Smooth muscle cell (in vitro differentiated cells): ENCODE measurements around the gene PRDM15. TPM values are rescaled to one million over a fixed set of nuclear protein-coding genes. Genes with fewer than 3 reads are reported as not detected.

Source experiments
- DNase-seq: peaks from one replicate; lab custom pipeline; 2025; ENCODE audit not compliant: unreplicated experiment; lab: John Stamatoyannopoulos, UW
- H2AFZ ChIP-seq: fragments of 200-600 bp; sonication (generic); 2 replicates; pipeline ENCODE4 v1.6.0; 2016; ENCODE audit warnings: antibody characterized with exemption, low read depth, mild to moderate bottlenecking
- H3F3A ChIP-seq: fragments of 200-600 bp; sonication (generic); 2 replicates; pipeline ENCODE4 v1.6.0; 2017; ENCODE audit warnings: antibody characterized with exemption, low read depth
- H3K27ac ChIP-seq: fragments of 200-600 bp; sonication (generic); 2 replicates; pipeline ENCODE4 v1.5.1; 2016; ENCODE audit warnings: low read depth, mild to moderate bottlenecking
- H3K27me3 ChIP-seq: fragments of 200-600 bp; sonication (generic); 2 replicates; pipeline ENCODE4 v1.6.1; 2016; ENCODE audit warnings: low read depth, mild to moderate bottlenecking
- H3K36me3 ChIP-seq: fragments of 200-600 bp; sonication (generic); 2 replicates; pipeline ENCODE4 v1.5.1; 2016; ENCODE audit warnings: low read depth
- H3K4me1 ChIP-seq: fragments of 200-600 bp; sonication (generic); 2 replicates; pipeline ENCODE4 v1.5.1; 2016; ENCODE audit warnings: low read depth
- H3K4me2 ChIP-seq: fragments of 200-600 bp; sonication (generic); 2 replicates; pipeline ENCODE4 v1.6.0; 2016; ENCODE audit warnings: mild to moderate bottlenecking
- H3K4me3 ChIP-seq: fragments of 200-600 bp; sonication (generic); 2 replicates; pipeline ENCODE4 v1.5.1; 2016; ENCODE audit warnings: mild to moderate bottlenecking
- H3K79me2 ChIP-seq: fragments of 200-600 bp; sonication (generic); 2 replicates; pipeline ENCODE4 v1.6.0; 2016; ENCODE audit warnings: low read depth, mild to moderate bottlenecking
- H3K9ac ChIP-seq: fragments of 200-600 bp; sonication (generic); 2 replicates; pipeline ENCODE4 v1.6.0; 2016; ENCODE audit warnings: low read depth
- H3K9me3 ChIP-seq: fragments of 200-600 bp; sonication (generic); replicated peaks from 2 replicates; pipeline ENCODE4 v1.5.1; 2016; ENCODE audit warnings: low read depth
- H4K20me1 ChIP-seq: fragments of 200-600 bp; sonication (generic); 2 replicates; pipeline ENCODE4 v1.6.0; 2016; ENCODE audit warnings: low read depth
- CTCF ChIP-seq: fragments of 200-600 bp; sonication (generic); IDR thresholded peaks from 2 replicates; pipeline ENCODE4 v1.5.1; 2017; ENCODE audit warnings: borderline replicate concordance, mild to moderate bottlenecking, antibody characterized with exemption; ENCODE audit not compliant: insufficient read depth, poor library complexity, severe bottlenecking
- WGBS: methylation state at CpG from one replicate; pipeline ENCODE4 v1.1.7; 2016; ENCODE audit warnings: low lambda C conversion rate; 5-methylcytosine and 5-hydroxymethylcytosine counted together
- polyA plus RNA-seq: library from polyadenylated mRNA; unstranded; fragments of >200 nt; fragmentation: Nextera tagmentation; extraction: Ambion mirVana; gene quantifications from 2 replicates; pipeline ENCODE4 v1.2.1, GENCODE V29; 2016
- total RNA-seq: library from RNA; depleted of rRNA; stranded (reverse); fragments of >200 nt; gene quantifications from 2 replicates; pipeline ENCODE4 v1.2.3, GENCODE V29; 2014

PRDM15 gene
- total and polyA plus RNA-seq, 2 experiments from 2014 or later: 2.0 to 6.8 TPM

GRCh38 chr21:41851090-41851790 is 27.9 kb downstream of the PRDM15 start:
- Histone ChIP-seq H3K9me3 (no peaks in the 10 kb centered on the region), H3K4me2 (no peak overlapping the region), H4K20me1 (no peaks in the 10 kb centered on the region), H3K27me3 (no peaks in the 10 kb centered on the region), H3K4me1 (no peaks in the 10 kb centered on the region), H3K9ac (no peak overlapping the region), H2AFZ (no peak overlapping the region), H3K79me2 (no peaks in the 10 kb centered on the region), H3K27ac (no peak overlapping the region), H3K36me3 (no peaks in the 10 kb centered on the region), H3K4me3 (no peak overlapping the region), H3F3A (no peaks in the 10 kb centered on the region)
- DNase-seq: no peak
- 93% methylated on average over 23 of the region's 23 CpGs for WGBS
- no peak for TF ChIP-seq CTCF

GRCh38 chr21:41850085-41850484 is 29.1 kb downstream of the PRDM15 start:
- H3F3A ChIP-seq: no peaks in the 10 kb centered on the region
- no peak overlapping the region for H3K4me2 ChIP-seq
- no peak overlapping the region for H2AFZ ChIP-seq
- DNase-seq: no peak
- no peaks in the 10 kb centered on the region for H3K4me1 ChIP-seq
- no peaks in the 10 kb centered on the region for H3K79me2 ChIP-seq
- no peak overlapping the region for H3K4me3 ChIP-seq
- no peaks in the 10 kb centered on the region for H3K27me3 ChIP-seq
- WGBS: 97% methylated on average over 9 of the region's 9 CpGs
- H3K9me3 ChIP-seq: no peaks in the 10 kb centered on the region
- no peak overlapping the region for H3K27ac ChIP-seq
- H3K36me3 ChIP-seq: no peaks in the 10 kb centered on the region
- no peak overlapping the region for H3K9ac ChIP-seq
- no peak for TF ChIP-seq CTCF
- no peaks in the 10 kb centered on the region for H4K20me1 ChIP-seq

GRCh38 chr21:41848958-41849580 is 30.1 kb downstream of the PRDM15 start:
- Histone ChIP-seq H3K4me1 (no peaks in the 10 kb centered on the region), H3K36me3 (no peaks in the 10 kb centered on the region), H3K4me3 (no peak overlapping the region), H3K4me2 (no peak overlapping the region), H3K9ac (no peak overlapping the region), H2AFZ (no peak overlapping the region), H3K27ac (no peak overlapping the region), H3F3A (no peaks in the 10 kb centered on the region), H3K9me3 (no peaks in the 10 kb centered on the region), H4K20me1 (no peaks in the 10 kb centered on the region), H3K79me2 (no peaks in the 10 kb centered on the region), H3K27me3 (no peaks in the 10 kb centered on the region)
- no peak for DNase-seq
- 70% methylated on average over 15 of the region's 15 CpGs for WGBS
- TF ChIP-seq CTCF: no peak
